Measurements from ENCODE around the gene SEMA4F.
A peak's percentile ranks its signal among the peaks of the same experiment; 100 is the strongest.
"Not testable (repeated sequence)": the region's sequence is repeated elsewhere in the genome, so short reads cannot be mapped to it uniquely, and the experiment has no call there.

SEMA4F gene

GRCh38 chr2:74653985-74654882 is at the start of gene SEMA4F:
Gene SEMA4F, plus strand, starts transcription at chr2:74654247. Its CDS starts 130 bp downstream, at chr2:74654377.
- peak; percentile 95 for DNase-seq

GRCh38 chr2:74606927-74607326 is 47.1 kb upstream of the SEMA4F start:
- no peak for DNase-seq

GRCh38 chr2:74617122-74617521 is 36.9 kb upstream of the SEMA4F start:
- DNase-seq, result no peak

GRCh38 chr2:74618410-74619083 is 35.5 kb upstream of the SEMA4F start:
- DNase-seq, result no peak

GRCh38 chr2:74619651-74620297 is 34.3 kb upstream of the SEMA4F start:
- DNase-seq, result no peak

- DNase-seq, result no peak
Measured at GRCh38 chr2:74620671-74621070, 33.4 kb upstream of the SEMA4F start.

- DNase-seq, result no peak
Measured at GRCh38 chr2:74625658-74626425, 28.2 kb upstream of the SEMA4F start.

- DNase-seq, result no peak
Measured at GRCh38 chr2:74628538-74629105, 25.4 kb upstream of the SEMA4F start.

GRCh38 chr2:74630454-74630853 is 23.6 kb upstream of the SEMA4F start:
- not testable (repeated sequence) for DNase-seq

- no peak for DNase-seq
Measured at GRCh38 chr2:74632209-74632938, 21.7 kb upstream of the SEMA4F start.

- DNase-seq, result no peak
Measured at GRCh38 chr2:74632939-74633312, 21.1 kb upstream of the SEMA4F start.

GRCh38 chr2:74639550-74639949 is 14.5 kb upstream of the SEMA4F start:
- no peak for DNase-seq

- no peak for DNase-seq
Measured at GRCh38 chr2:74645344-74645743, 8.7 kb upstream of the SEMA4F start.

- no peak for DNase-seq
Measured at GRCh38 chr2:74646201-74646600, 7.8 kb upstream of the SEMA4F start.

- DNase-seq, result no peak
Measured at GRCh38 chr2:74646834-74647482, 7.1 kb upstream of the SEMA4F start.

GRCh38 chr2:74648009-74648443 is 6.0 kb upstream of the SEMA4F start, which contains the start of gene M1AP:
Gene M1AP, minus strand, starts transcription at chr2:74648330. Its CDS starts 8,055 bp downstream, at chr2:74640275.
- DNase-seq, result no peak

GRCh38 chr2:74653589-74653984 is 460 bp upstream of the SEMA4F start:
- DNase-seq, result no peak

GRCh38 chr2:74655579-74655978 is 1.5 kb downstream of the SEMA4F start:
- no peak for DNase-seq

GRCh38 chr2:74658516-74658915 is 4.5 kb downstream of the SEMA4F start:
- no peak for DNase-seq

GRCh38 chr2:74659462-74659861 is 5.4 kb downstream of the SEMA4F start:
- no peak for DNase-seq

- DNase-seq, result no peak
Measured at GRCh38 chr2:74668087-74668486, 14.0 kb downstream of the SEMA4F start.
